ENCODE results near the gene MRPL11. TPM values are rescaled to one million over a fixed set of nuclear protein-coding genes. Genes with fewer than 3 reads are reported as not detected.
"Not testable (repeated sequence)": the region's sequence is repeated elsewhere in the genome, so short reads cannot be mapped to it uniquely, and the experiment has no call there.

The MRPL11 gene
- total RNA-seq, 1 donor: 33.3 TPM

GRCh38 chr11:66431287-66431686, 7.4 kb downstream of the MRPL11 start:
- H3K4me1 ChIP-seq (ENCODE audit: insufficient read depth, low read length); H3K79me2 ChIP-seq (ENCODE audit: insufficient read depth, low read length); H3K27me3 ChIP-seq (ENCODE audit: insufficient read depth, low read length); H3K27ac ChIP-seq (ENCODE audit: low read depth, low read length); H2AFZ ChIP-seq (ENCODE audit: low read length); H4K20me1 ChIP-seq (ENCODE audit: insufficient read depth, low read length); H3K36me3 ChIP-seq (ENCODE audit: insufficient read depth, low read length); H3K4me2 ChIP-seq (ENCODE audit: insufficient read depth, low read length); DNase-seq (ENCODE audit: insufficient read length, low spot score, missing footprints); H3K4me3 ChIP-seq (ENCODE audit: insufficient read depth, low read length); H3K9me3 ChIP-seq (ENCODE audit: low read depth, low read length): not testable (repeated sequence)

DNA sequence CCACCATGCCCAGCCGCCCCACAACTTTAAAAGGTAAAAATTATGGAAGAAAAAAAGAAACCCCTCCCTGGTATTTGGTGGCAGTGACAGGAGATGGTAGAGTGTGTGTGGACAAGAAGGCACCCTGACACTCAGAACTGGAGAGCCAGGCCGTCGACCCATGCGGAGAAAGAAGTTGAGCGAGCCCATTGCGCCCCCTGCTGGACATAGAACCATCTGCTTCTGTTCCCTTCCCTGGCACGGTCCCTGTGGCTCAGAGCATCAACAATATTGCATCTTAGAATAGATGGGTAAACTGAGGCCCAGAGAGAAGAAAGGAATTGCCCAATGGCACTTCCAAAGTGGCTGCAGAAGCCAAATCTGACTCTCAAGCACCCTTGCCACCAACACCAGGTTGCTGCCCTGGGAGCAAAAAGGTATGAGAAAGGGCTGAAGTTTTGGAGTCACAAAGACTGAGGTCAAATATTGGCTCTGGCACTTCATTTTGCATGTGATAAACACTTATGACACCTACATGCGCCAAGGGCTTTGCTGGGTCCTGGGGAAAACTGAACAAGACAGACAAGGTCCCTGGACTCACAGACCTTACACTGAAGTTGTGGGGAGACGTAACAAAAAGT, 8.6 kb downstream of the MRPL11 start:
- no peak overlapping the region for H2AFZ ChIP-seq (ENCODE audit: low read length)
- no peak overlapping the region for H3K27ac ChIP-seq (ENCODE audit: low read depth, low read length)
- no peaks in the 10 kb centered on the region for H3K4me1 ChIP-seq (ENCODE audit: insufficient read depth, low read length)
- TF ChIP-seq, protein P1, sequence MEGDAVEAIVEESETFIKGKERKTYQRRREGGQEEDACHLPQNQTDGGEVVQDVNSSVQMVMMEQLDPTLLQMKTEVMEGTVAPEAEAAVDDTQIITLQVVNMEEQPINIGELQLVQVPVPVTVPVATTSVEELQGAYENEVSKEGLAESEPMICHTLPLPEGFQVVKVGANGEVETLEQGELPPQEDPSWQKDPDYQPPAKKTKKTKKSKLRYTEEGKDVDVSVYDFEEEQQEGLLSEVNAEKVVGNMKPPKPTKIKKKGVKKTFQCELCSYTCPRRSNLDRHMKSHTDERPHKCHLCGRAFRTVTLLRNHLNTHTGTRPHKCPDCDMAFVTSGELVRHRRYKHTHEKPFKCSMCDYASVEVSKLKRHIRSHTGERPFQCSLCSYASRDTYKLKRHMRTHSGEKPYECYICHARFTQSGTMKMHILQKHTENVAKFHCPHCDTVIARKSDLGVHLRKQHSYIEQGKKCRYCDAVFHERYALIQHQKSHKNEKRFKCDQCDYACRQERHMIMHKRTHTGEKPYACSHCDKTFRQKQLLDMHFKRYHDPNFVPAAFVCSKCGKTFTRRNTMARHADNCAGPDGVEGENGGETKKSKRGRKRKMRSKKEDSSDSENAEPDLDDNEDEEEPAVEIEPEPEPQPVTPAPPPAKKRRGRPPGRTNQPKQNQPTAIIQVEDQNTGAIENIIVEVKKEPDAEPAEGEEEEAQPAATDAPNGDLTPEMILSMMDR (IDR thresholded peaks at IDR 0.05; ENCODE audit: extremely low read depth, low read depth, low read length): peak; percentile 87
- peaks cover 4% of the 10 kb centered on the region for H3K27me3 ChIP-seq (ENCODE audit: insufficient read depth, low read length)
- no peak overlapping the region for H3K4me2 ChIP-seq (ENCODE audit: insufficient read depth, low read length)
- H3K79me2 ChIP-seq (ENCODE audit: insufficient read depth, low read length): no peaks in the 10 kb centered on the region
- H3K4me3 ChIP-seq (ENCODE audit: insufficient read depth, low read length): no peak overlapping the region
- H3K9me3 ChIP-seq (ENCODE audit: low read depth, low read length): no peaks in the 10 kb centered on the region
- no peaks in the 10 kb centered on the region for H3K36me3 ChIP-seq (ENCODE audit: insufficient read depth, low read length)
- no peaks in the 10 kb centered on the region for H4K20me1 ChIP-seq (ENCODE audit: insufficient read depth, low read length)
- DNase-seq (ENCODE audit: insufficient read length, low spot score, missing footprints): peak; percentile 97

- Histone ChIP-seq H4K20me1 (ENCODE audit: insufficient read depth, low read length) (no peaks in the 10 kb centered on the region), H3K36me3 (ENCODE audit: insufficient read depth, low read length) (no peaks in the 10 kb centered on the region), H3K27ac (ENCODE audit: low read depth, low read length) (no peak overlapping the region), H3K4me2 (ENCODE audit: insufficient read depth, low read length) (no peak overlapping the region), H3K9me3 (ENCODE audit: low read depth, low read length) (no peaks in the 10 kb centered on the region), H2AFZ (ENCODE audit: low read length) (no peak overlapping the region), H3K4me1 (ENCODE audit: insufficient read depth, low read length) (no peaks in the 10 kb centered on the region), H3K27me3 (ENCODE audit: insufficient read depth, low read length) (peaks cover 4% of the 10 kb centered on the region), H3K4me3 (ENCODE audit: insufficient read depth, low read length) (no peak overlapping the region), H3K79me2 (ENCODE audit: insufficient read depth, low read length) (no peaks in the 10 kb centered on the region)
- peak; percentile 45 for DNase-seq (ENCODE audit: insufficient read length, low spot score, missing footprints)
- TF ChIP-seq, protein P1 (IDR thresholded peaks at IDR 0.05; ENCODE audit: extremely low read depth, low read depth, low read length): no peak
Observed at GRCh38 chr11:66428933-66429332, 9.7 kb downstream of the MRPL11 start.

- Histone ChIP-seq H3K4me1 (ENCODE audit: insufficient read depth, low read length) (no peaks in the 10 kb centered on the region), H3K36me3 (ENCODE audit: insufficient read depth, low read length) (no peaks in the 10 kb centered on the region), H3K9me3 (ENCODE audit: low read depth, low read length) (no peaks in the 10 kb centered on the region), H3K4me3 (ENCODE audit: insufficient read depth, low read length) (no peak overlapping the region), H3K4me2 (ENCODE audit: insufficient read depth, low read length) (no peak overlapping the region), H3K79me2 (ENCODE audit: insufficient read depth, low read length) (no peaks in the 10 kb centered on the region), H4K20me1 (ENCODE audit: insufficient read depth, low read length) (peaks cover 9% of the 10 kb centered on the region), H2AFZ (ENCODE audit: low read length) (no peak overlapping the region), H3K27me3 (ENCODE audit: insufficient read depth, low read length) (peaks cover 4% of the 10 kb centered on the region), H3K27ac (ENCODE audit: low read depth, low read length) (no peak overlapping the region)
- TF ChIP-seq, protein P1 (IDR thresholded peaks at IDR 0.05; ENCODE audit: extremely low read depth, low read depth, low read length): no peak
- DNase-seq (ENCODE audit: insufficient read length, low spot score, missing footprints): no peak
Observed at GRCh38 chr11:66426314-66426713, 12.3 kb downstream of the MRPL11 start.
